HG03521 (cell line): Measurements from ENCODE around the gene PCSK6.
A peak's percentile ranks its signal among the peaks of the same experiment; 100 is the strongest.

Experiments used
- ATAC-seq: cut with Tn5 transposase; IDR thresholded peaks from one replicate; pipeline ENCODE4 v1.9.1; 2021; ENCODE audit warnings: mild to moderate bottlenecking, moderate library complexity; ENCODE audit not compliant: unreplicated experiment

The PCSK6 gene

DNA sequence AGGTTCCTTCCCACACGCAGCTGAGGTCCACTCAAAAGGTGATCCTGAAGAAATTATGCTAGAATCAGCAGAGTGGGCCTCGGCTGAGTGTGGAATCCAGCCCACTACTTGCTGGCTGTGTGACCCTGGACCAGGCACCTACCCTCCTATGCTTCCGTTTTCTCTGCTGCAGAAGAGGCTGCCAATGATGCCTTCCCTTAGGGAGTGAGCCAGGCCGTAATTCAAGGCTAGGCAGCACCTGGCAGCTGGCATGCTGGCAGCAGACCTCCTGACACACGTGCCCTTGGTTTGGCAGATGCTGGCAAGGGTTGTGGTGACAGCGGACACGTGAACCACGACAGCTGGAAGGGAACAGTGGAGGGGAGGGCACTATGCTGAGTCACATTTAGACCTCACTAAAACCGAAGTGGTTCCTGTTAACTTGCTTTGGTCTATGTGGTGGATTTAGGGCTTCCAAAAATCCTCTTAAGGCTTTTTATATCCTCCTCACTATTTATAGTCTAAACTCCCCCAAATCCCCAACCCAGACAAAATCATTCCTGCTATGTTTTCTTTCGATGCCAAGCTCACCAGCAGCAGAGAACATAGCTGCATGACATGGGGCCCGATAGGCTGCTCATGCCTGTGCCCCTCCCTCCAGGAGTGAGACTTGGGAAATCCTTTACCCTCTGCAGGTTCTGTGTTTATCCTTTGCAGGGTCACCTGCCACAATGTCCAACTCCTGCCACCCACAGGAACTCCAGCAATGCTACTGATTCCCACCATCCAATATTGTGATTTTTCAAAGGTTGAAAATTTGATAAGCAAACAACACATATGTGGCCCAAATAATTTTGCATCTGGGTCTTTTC lies 10.6 kb upstream of the PCSK6 start:
- ATAC-seq: peak; percentile 43

DNA sequence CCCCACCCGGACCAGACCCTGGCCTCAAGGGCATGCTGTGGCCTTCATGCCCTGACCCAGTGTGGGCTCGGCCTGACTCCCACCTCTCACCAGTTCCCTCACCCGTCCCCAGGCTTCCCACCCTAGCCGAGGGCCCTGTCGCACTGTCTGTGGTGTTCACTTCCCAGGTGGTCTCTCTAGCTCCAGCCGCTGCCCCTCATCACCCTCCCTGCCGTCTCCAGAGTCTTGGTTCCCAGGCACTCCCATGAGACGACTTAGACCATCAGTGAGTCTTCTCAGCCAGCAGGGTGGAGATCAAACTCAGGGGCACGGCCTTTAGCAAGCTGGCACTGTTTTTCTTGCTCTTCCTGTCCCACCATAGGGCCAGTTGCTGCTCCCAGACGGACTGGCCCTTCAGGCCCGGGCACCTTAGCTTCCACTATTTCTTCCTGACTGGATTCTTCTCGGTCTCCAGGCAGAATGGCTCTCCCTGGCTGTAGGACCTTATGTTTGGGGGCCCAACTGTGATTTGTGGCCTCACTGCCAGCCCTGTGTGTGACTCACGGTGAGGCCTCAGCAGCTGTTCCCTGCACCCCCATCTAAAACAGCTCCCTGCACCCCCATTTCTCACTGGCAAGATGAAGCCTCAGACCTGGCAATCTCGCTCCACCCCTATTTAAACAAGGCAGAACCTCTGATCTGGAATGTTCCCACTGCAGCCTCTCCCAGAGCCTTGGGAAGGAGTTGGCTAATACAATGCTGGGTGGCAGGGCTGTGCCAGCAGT lies 9.4 kb upstream of the PCSK6 start:
- ATAC-seq: no peak

DNA sequence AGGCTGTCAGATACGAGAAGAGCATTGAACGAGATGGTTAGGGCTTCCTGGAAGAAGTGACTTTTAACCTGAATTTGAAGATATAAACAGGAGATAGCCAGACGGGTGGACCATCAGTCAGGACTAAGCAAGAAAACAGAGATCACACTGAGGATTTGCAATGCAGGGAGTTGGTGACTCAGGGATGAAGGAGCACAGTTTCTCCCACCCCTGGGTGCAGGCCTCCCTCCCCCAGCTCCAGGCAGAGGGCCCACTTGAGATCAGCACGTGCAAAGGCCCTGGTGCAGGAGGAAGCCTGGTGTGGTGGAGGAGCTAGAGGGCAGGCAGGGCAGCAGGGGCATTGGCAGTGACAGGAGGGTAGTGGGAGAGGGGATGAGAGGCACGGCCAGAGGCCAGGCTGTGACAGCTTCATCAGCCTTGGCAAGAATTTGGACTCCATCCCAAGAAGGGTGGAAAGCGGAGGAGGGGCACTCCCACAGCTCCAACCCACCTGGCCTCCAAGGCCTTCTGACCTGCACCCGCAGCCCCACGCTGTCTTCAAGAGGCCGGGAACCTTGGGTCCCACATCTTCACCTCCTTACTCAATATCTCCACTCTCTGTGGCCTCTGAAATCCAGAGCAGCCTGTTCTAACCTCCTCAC lies 8.7 kb upstream of the PCSK6 start:
- no peak for ATAC-seq

DNA sequence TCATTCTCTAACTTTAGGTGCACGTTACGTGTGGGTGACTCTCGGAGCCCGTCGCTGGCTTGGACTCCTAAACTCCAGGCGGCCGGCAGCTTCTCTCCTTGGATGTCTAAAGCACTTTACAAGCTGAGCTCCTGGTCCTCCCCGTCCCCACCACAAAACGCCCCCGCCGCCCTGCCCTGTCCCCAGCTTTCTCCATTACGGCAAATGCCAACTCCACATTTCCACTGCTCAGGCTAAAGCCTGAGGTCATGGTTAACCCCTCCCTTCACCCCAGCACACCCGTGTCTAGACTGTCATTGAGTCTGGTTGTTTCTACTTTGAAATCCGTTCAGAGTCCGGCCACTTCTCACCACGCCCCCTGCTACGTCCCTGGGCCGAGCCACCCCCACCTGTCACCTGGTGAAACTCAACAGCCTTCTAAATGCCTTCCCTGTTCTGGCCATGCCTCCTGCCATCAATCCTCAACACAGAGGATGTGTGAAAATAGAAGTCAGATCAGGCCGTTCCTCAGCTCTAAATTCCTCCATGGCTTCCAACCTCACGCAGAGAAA lies 8.1 kb upstream of the PCSK6 start:
- no peak for ATAC-seq

DNA sequence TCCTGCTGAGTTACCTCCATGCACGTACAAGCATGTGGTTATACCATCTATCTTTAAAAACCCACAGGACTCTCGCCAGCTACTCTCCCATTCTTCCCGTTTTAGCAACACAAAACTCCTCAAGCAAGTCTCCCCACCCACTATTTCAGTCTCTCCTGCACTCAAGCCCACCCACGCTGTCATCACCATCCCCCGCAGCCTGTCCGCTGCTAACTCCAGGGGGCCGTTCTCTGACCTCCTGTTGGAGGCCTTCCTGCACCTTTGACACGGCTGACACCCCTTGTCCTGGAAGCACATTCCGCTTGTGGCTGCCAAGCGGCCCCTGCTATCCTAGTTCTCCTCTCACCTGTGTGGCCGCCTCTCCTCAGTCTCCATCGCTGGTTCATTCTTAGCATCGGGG lies 7.5 kb upstream of the PCSK6 start:
- no peak for ATAC-seq

DNA sequence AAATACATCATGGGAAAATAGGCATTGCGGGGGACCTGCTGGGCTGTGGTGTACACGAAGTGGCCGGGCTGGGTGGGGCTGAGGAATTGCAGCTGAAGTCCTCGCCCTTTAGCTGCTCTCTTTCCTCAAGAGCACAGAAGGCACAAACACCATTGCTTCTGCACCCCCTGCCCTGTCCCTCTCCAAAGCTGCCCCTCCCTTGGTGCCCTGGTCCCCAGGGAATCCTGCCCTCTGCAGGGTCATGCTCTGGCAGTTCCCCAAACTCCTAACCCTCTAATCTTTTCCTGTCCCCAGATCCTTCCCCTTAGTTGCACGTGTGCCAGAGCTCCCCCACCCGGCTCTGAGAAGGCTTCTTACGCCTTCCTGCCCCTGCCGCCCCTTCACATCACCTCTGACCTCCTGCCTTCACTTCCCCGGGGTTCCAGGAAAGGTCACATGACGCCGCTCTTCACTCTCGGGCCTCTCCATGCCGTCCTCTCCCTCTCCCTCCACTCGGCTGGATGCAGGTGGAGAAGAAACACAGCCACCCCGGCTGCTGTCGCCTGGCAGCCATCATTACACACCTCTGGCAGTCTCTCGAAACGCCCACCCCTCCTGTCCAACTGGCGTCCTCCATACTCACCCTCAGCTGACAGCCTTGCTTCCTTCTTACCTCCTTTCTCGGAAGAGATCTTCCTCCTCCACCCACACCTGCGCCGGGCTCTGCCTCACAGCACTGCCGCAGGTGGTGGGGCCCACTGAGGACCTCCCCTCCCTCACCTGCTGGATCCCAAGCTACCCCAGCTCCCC lies 6.9 kb upstream of the PCSK6 start:
- no peak for ATAC-seq

DNA sequence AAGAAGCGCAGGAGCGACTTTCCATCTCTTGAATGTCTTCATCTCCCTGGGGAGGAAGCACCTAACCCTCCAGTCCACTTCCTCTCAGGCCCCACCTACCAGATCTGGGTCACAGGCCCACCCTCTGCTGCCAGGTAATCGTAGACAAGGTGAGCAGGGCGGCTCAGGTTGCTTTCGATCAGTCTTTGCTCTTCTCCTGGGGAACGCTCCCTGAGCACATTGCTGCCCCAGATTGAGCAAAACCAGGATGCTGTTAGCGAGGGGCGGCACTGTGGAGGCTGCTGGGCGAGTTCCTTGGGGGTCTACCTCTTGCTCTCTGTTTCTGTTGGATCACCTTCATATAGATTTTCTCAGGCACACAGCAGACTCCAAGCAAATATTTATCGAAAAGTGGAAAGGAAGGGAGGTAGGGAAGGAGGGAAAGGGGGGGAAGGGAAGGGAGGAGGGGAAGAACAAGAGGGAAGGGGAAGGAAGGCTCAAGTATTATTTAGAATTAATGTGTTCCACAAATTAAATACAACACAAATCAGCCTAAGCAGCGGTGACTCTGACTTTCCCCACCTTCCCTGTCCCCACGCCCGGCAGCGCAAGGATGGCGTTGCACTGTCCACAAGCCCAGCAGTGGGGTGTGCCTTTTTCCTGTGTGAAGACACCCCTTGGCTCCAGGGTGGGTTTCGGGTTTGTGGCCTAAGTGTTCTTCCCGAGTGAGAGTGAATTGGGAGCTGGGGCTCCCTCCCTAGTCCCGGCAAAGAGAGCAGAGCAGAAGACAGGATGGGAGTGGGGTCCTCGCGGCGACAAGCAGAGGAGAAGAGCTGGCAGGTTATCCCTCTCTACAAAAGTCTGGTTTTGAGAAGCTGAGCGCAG lies 6.1 kb upstream of the PCSK6 start:
- ATAC-seq: no peak

DNA sequence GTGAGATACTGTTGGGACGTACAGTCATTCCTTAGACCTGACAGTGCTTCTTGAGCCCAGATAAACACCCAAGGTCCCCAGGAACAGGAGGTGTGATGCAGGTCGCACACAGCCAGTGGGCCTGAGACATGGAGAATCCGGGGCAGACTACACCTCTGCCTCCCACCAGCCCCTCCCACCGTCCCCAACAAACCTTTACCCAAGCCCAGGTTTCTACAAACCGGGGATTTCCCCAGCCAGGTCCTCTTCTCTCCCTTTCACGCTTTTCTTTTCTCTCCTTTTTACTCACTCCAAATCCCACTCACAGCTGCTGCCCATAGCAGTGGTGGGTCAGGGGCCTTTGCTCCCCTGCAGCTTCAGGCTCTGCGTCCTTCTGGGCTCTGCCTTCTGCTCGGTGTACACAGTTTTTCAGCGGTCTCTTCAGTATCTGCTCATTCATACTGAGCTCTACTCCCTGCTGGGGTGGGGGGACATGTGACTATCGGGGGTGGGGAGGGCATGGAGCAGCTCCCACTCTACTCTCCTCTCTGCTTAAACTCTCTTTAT lies 4.8 kb upstream of the PCSK6 start:
- ATAC-seq: no peak

DNA sequence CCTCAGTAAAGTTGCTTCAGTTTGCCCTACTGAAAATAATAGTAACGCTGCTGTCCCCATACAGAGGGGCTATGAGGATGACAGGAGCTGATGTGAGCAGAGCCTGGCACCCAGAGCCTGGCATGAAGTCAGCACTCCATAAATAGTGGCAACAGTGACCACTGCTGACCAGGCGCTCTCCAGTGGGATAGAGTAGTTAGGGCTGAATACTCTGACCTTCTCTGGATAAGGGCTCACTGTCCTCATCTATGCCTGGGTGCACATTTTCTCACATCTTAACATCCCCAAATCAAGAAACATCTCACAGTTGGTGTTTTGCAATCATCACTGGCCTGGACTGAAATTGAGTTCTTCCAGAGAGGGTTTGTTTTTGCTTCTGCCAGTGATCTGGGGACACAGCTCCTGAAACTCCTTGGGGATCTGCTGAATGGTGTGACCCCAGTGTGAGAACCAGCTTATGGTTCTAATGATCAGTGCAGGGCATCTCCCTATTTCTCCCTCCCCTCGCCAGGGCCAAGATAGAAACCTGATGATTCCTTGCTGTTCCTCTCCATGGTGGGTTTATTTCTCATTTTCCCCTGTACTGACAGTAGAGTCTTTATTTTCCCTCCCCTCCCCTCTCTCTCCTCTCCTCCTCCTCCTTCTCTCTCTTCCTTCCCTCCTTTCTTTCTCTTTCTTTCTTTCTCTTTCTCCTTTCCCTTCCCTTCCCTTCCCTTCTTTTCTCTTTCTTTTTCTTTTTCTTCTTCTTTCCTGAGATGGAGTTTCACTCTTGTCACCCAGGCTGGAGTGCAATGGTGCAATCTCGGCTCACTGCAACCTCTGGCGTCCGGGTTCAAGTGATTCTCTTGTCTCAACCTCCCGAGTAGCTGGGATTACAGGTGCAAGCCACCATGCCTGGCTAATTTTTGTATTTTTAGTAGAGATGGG lies 3.5 kb upstream of the PCSK6 start:
- ATAC-seq: no peak

DNA sequence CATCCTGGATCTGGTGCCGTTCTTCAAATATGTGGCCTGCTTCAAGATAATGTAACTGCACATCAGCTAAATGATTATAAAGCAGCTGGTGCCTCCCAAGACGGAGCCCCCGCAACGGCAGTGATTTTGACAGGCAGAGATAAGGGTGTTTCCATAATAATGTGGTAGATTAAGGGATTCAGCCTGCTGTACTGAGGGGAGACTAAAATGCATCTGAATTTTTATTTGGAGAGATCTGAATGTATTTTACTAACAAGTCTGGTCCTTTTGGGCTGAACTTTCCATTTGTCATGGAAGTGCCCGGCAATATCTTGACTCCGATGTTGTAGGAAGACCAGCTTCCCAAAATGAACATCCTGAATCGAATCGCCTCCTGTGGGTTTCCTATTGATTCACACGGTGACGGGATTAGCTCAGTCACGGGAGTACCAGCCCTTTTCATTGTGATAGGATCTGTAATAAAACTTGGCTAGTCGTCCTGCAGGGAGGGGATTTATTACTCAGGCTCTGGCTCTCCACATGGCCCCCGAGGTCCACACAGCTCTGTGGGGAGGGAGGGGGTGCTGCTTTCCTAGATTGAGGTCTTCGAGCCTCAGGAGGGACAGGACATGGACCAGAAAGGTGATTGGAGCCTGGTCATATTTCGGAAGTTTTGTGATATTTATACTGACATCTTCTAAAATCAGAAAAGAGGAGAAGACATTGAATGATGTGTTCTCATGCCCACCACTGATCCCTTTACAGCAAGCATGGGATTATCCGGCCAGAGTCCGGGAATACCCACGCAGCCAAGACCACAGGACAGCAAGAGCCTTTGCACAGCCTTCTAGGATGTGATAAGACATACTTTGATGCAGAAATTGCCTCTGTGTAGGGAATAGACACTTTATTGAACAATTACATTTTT lies 2.5 kb upstream of the PCSK6 start:
- ATAC-seq: no peak

DNA sequence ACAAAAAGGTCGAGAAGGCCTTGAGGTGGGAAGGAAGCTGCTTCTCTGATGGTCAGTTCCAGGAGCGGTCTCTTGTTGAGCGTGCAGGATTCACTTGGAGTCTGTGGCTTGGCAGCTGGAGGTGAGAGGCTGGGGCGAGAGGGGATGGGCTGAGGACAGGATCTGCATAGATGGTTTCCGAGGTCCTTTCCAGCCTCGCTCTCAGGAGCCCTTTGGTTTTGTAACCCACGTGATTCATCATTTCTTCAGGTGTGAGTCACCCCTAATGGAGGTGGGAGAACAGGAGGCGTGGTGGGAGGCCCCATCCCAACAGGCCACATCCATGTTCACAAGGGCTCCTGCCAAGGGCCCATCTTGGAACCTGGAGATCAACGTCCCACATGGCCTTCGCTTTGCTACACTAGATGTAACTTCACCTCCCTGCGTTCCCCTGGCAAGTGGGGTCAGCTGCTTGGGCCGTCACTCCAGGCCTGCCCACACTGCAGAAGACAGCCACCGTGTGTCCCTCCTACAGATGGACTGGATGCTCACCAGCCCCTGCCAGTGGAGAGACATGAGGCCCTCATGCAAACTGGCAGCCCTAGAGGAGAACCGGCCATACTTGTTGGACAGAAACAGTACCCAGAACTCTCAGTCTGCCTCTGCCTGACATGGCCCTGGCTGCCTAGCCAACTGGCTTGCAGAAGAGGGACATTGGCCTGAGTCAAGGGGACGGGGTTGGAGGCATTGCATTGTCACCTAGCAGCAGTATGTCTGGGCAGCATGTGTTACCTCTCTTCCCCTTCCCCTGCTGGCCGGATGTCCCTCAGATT lies 1.6 kb upstream of the PCSK6 start:
- no peak for ATAC-seq

DNA sequence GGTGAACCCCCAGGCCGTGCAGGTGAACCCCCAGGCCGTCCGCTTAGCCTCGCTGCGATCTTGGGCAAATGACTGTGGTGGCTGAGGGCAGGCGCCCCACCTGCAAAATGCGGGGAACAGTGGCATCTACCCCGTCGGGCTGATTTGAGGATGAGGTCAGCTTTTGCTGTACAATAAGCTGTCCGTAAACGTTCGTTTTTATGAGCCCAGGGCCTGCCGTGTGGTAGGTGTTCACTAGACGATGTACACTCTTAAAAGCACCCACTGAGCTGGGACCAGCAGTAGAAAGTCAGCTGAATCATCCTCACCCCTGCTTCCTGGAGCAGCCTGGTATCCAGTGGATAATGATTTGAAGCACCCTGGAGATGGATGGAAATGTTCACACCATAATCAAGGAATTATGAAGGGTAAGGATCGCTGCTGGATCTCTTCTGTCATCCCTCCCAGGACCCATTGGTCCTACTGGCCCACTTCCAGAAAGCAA lies 943 bp upstream of the PCSK6 start:
- no peak for ATAC-seq

DNA sequence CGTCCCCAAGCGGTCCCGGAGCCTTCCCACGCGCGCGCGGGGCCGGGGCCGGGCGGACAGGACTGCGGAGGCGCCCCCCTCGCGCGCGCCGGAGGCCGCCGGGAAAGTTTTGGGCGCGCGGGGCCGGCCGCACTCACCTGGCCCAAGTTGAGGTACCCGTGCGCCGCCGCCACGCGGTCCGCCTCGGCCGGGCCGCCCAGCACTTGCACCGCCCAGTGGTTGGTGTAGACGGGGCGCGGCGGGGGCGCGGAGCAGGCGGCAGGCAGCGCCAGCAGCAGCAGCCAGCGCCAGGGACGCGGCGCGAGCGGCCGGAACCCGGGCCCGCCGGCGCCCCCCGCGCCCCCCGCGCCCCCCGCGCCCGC lies 289 bp downstream of the PCSK6 start:
- no peak for ATAC-seq

DNA sequence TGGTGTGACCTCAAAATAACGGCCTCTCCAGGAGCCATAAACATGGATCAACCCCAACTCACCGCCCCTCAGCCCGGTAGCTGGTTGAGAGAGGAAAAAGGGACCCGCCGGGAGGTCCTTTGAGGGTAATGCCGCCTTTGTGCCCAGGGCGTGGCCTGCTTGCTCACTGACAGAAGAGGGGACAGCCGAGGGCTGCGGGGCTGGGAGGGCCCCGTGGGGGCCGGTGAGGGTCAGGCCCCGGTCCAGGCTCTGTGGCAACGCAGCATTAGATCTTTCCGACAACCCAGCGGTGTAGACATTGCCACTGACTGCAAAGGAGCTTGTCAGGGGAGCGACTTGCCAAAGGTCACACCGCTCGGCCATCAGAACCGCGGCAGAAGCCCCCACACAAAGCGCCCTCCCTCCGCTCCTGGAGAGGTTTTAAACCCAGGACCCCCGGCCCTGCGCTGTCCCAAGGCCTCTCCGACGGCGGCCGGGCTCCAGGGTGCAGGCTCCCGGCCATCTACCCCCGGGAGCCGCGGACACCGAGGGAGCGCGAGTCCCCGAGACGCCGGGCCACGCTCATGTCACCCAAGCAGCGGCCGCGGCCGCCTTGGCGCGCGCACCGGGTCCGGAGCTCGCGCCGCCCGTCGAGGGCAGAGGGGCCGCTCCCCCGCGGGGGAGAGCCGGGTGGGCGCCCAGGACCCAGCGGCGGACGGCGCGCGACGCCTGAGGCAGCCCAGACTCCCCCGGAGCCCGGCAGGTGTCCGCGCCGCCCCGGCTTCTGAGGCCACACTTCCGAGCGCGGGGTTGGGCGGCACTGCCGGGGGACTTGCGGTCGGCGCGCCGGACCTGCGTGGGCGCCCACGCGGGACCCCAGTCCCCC lies 975 bp downstream of the PCSK6 start:
- ATAC-seq: no peak

DNA sequence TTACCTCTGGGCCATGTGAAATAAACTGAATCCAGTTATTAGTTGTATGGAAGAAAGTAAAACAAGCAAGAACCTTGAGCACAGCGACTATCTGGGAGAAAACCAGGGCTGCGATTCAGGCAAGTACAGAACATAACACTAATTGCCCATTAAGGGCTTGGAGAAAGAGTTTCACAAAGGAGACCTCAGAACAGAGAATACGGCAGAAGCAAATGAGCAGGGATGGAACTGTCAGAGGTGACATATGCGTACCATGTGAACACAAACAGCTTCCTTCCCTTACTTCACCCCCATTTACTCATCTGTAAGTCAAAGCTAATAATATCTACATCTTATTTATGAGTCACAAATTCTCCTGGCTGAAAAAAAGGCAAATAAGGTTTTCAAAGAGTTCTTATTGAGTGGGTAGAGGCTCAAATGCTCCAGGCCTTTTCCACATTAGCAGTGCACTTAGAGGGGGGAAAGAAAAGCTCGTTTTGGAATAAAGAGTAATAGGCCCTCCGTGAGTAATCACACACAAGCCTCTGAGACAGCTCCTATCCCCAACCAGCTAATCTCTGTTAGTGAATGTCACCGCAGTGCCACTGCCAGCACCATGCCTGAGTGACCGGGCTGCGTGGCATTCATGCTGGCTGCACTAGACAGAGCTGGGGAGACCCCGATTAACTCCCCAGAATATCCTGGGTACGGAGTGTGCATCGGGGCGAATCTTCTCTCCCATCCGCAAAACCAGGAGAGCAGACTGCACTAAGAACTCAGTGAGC lies 2.6 kb downstream of the PCSK6 start:
- ATAC-seq: no peak
